ENCODE measurements around the gene CANT1. TPM values are rescaled to one million over a fixed set of nuclear protein-coding genes. Genes with fewer than 3 reads are reported as not detected.

Gene CANT1
- total RNA-seq, 1 donor from 2014 or later: 39.3 TPM

GRCh38 chr17:78954684-78955083 lies 54.9 kb downstream of the CANT1 start:
- H3K27me3 Mint-ChIP-seq: peaks cover 15% of the 10 kb centered on the region
- CTCF ChIA-PET: no interaction called here
- H3K27ac Mint-ChIP-seq: no peak overlapping the region
- ATAC-seq (ENCODE audit: low read depth): no peak
- H3K4me3 Mint-ChIP-seq: no peak overlapping the region
- intact Hi-C loops (cut with micrococcal nuclease): no loop called here
- peaks cover 13% of the 10 kb centered on the region for H3K9me3 Mint-ChIP-seq
- TF ChIP-seq CTCF (IDR thresholded peaks at IDR 0.05): no peak
- POLR2A ChIA-PET: no interaction called here
- DNase-seq: no peak
- H3K36me3 Mint-ChIP-seq (ENCODE audit: low read depth): no peaks in the 10 kb centered on the region
- no peaks in the 10 kb centered on the region for H3K4me1 Mint-ChIP-seq

- Mint-ChIP-seq H3K9me3 (peaks cover 13% of the 10 kb centered on the region), H3K4me1 (no peaks in the 10 kb centered on the region), H3K27ac (no peak overlapping the region), H3K36me3 (ENCODE audit: low read depth) (no peaks in the 10 kb centered on the region), H3K4me3 (no peak overlapping the region), H3K27me3 (peaks cover 17% of the 10 kb centered on the region)
- intact Hi-C loops (cut with micrococcal nuclease): no loop called here
- ATAC-seq (ENCODE audit: low read depth) (no peak), DNase-seq (no peak)
- POLR2A ChIA-PET: interaction anchor here (0.6 kb wide), 1 partner anchor 37 kb away, joined by 3 read pairs; no protein-coding TSS in a partner anchor
- no peak for TF ChIP-seq CTCF (IDR thresholded peaks at IDR 0.05)
- CTCF ChIA-PET: interaction anchor here (1.0 kb wide), 1 partner anchor 88 kb away, joined by 3 read pairs; no protein-coding TSS in a partner anchor
These were observed 55.9 kb downstream of the CANT1 start for GRCh38 chr17:78953356-78954350.

- Mint-ChIP-seq H3K4me1 (no peaks in the 10 kb centered on the region), H3K9me3 (peaks cover 13% of the 10 kb centered on the region), H3K4me3 (no peak overlapping the region), H3K27ac (no peak overlapping the region), H3K36me3 (ENCODE audit: low read depth) (no peaks in the 10 kb centered on the region), H3K27me3 (peaks cover 17% of the 10 kb centered on the region)
- intact Hi-C loops (cut with micrococcal nuclease): no loop called here
- DNase-seq: no peak
- no peak for ATAC-seq (ENCODE audit: low read depth)
- ChIA-PET POLR2A (no interaction called here), CTCF (interaction anchor here (1.0 kb wide), 1 partner anchor 87 kb away, joined by 3 read pairs; no protein-coding TSS in a partner anchor)
- no peak for TF ChIP-seq CTCF (IDR thresholded peaks at IDR 0.05)
These were observed 56.9 kb downstream of the CANT1 start for GRCh38 chr17:78952706-78953105.

GRCh38 chr17:78951967-78952551 lies 57.5 kb downstream of the CANT1 start:
- DNase-seq (no peak), ATAC-seq (ENCODE audit: low read depth) (no peak)
- POLR2A ChIA-PET: no interaction called here
- CTCF ChIA-PET: no interaction called here
- intact Hi-C loops (cut with micrococcal nuclease): no loop called here
- TF ChIP-seq CTCF (IDR thresholded peaks at IDR 0.05): no peak
- Mint-ChIP-seq H3K4me3 (no peak overlapping the region), H3K36me3 (ENCODE audit: low read depth) (no peaks in the 10 kb centered on the region), H3K9me3 (peaks cover 13% of the 10 kb centered on the region), H3K4me1 (no peaks in the 10 kb centered on the region), H3K27me3 (peaks cover 17% of the 10 kb centered on the region), H3K27ac (no peak overlapping the region)

GRCh38 chr17:78950870-78951269 lies 58.7 kb downstream of the CANT1 start:
- DNase-seq (no peak), ATAC-seq (ENCODE audit: low read depth) (no peak)
- no peaks in the 10 kb centered on the region for H3K36me3 Mint-ChIP-seq (ENCODE audit: low read depth)
- H3K4me1 Mint-ChIP-seq: peaks cover 8% of the 10 kb centered on the region
- H3K9me3 Mint-ChIP-seq: peaks cover 13% of the 10 kb centered on the region
- no peak for TF ChIP-seq CTCF (IDR thresholded peaks at IDR 0.05)
- CTCF ChIA-PET: no interaction called here
- POLR2A ChIA-PET: no interaction called here
- peaks cover 17% of the 10 kb centered on the region for H3K27me3 Mint-ChIP-seq
- intact Hi-C loops (cut with micrococcal nuclease): no loop called here
- no peak overlapping the region for H3K4me3 Mint-ChIP-seq
- H3K27ac Mint-ChIP-seq: no peak overlapping the region
